Measurements from ENCODE around the gene SLC4A1.

DNA sequence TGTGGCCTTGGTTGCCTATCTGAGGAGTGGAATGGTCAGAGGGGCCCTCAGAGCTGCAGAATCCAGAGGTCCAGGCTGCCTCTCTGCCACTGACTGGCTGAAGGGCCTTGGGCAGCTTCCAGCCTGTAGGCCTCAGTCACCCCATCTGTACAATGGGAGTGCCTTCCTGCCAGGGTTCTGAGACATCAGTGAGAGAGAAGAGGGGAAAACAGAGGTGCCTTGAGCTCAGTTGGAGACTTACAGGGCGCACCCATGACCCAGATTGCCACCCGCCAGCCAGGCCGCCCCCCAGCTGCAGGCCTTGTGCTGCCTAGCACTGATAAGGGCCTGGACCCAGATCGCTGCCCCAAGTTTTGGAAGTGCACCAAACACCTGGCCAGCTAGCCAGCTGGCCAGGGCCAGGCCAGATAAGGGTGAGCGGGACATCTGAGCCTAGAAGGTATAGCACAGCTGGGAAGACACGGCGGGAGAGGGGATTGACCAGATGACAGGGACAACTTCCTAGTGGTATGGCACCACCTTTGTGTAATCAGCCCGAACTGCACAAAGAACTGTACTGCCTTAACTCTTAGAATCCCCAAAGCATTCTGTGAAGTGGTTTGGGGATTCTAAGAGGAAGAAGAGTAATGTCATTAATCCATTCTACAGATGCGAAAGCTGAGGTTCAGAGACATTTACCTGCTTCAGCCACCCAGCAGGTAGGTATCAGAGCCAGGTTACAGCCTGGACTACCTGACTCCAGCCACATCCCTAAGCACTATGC lies 1.4 kb downstream of the SLC4A1 start:
- TF ChIP-seq, protein P1, sequence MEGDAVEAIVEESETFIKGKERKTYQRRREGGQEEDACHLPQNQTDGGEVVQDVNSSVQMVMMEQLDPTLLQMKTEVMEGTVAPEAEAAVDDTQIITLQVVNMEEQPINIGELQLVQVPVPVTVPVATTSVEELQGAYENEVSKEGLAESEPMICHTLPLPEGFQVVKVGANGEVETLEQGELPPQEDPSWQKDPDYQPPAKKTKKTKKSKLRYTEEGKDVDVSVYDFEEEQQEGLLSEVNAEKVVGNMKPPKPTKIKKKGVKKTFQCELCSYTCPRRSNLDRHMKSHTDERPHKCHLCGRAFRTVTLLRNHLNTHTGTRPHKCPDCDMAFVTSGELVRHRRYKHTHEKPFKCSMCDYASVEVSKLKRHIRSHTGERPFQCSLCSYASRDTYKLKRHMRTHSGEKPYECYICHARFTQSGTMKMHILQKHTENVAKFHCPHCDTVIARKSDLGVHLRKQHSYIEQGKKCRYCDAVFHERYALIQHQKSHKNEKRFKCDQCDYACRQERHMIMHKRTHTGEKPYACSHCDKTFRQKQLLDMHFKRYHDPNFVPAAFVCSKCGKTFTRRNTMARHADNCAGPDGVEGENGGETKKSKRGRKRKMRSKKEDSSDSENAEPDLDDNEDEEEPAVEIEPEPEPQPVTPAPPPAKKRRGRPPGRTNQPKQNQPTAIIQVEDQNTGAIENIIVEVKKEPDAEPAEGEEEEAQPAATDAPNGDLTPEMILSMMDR (IDR thresholded peaks at IDR 0.05; ENCODE audit: low read length), result no peak
- TF ChIP-seq EZH2phosphoT487 (IDR thresholded peaks at IDR 0.05; ENCODE audit: low read length) (no peak), EZH2 (optimal IDR thresholded peaks at IDR 0.05; ENCODE audit: low read depth, low read length) (no peak)

All from MM.1S (cell line).